Measurements from ENCODE around the gene FAM117B.

- no peak for TF ChIP-seq CTCF (IDR thresholded peaks at IDR 0.05; ENCODE audit: insufficient read depth, low read depth, low read length)
- TF ChIP-seq EZH2 (IDR thresholded peaks at IDR 0.05; ENCODE audit: insufficient read depth, low read length): no peak
Observed at GRCh38 chr2:202758604-202759003, 123.8 kb downstream of the FAM117B start.
